B cell (primary cell): Measurements from ENCODE around the gene RPL19.

Source experiments
- EZH2 ChIP-seq: IDR thresholded peaks from 2 replicates; pipeline ENCODE4 v1.6.1; 2012; ENCODE audit warnings: borderline replicate concordance, low read depth, mild to moderate bottlenecking, moderate library complexity, low read length; ENCODE audit not compliant: insufficient read depth, poor library complexity, severe bottlenecking
- TF ChIP-seq, protein P1 (sequence below): fragments of 200-600 bp; IDR thresholded peaks from one replicate; pipeline ENCODE4 v1.8.0; 2022; ENCODE audit warnings: antibody characterized with exemption, mild to moderate bottlenecking

DNA sequence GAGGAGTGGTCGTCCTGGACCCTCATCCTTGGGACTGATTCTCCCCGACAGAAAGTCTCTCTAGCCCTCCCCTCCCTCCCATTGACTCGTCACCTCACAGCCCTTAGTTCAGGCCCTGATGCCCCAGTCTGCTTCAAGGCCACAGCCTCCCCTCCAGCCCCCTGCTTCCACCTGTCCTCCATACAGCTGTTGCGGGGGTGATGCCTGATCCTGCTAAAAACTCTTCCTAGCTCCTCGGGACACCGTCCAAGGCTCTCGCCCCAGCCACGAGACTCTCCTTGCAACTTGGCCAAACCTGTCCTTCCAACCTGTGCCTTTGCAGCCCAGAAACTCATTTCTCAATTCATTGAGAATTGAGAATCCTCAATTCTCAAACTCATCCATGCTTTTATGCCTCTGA, 18.8 kb downstream of the RPL19 start:
- TF ChIP-seq, protein P1, sequence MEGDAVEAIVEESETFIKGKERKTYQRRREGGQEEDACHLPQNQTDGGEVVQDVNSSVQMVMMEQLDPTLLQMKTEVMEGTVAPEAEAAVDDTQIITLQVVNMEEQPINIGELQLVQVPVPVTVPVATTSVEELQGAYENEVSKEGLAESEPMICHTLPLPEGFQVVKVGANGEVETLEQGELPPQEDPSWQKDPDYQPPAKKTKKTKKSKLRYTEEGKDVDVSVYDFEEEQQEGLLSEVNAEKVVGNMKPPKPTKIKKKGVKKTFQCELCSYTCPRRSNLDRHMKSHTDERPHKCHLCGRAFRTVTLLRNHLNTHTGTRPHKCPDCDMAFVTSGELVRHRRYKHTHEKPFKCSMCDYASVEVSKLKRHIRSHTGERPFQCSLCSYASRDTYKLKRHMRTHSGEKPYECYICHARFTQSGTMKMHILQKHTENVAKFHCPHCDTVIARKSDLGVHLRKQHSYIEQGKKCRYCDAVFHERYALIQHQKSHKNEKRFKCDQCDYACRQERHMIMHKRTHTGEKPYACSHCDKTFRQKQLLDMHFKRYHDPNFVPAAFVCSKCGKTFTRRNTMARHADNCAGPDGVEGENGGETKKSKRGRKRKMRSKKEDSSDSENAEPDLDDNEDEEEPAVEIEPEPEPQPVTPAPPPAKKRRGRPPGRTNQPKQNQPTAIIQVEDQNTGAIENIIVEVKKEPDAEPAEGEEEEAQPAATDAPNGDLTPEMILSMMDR, result no peak
- no peak for TF ChIP-seq EZH2
